ENCODE measurements around the gene AGBL4.
"Not testable (repeated sequence)": the region's sequence is repeated elsewhere in the genome, so short reads cannot be mapped to it uniquely, and the experiment has no call there.

The AGBL4 gene

DNA sequence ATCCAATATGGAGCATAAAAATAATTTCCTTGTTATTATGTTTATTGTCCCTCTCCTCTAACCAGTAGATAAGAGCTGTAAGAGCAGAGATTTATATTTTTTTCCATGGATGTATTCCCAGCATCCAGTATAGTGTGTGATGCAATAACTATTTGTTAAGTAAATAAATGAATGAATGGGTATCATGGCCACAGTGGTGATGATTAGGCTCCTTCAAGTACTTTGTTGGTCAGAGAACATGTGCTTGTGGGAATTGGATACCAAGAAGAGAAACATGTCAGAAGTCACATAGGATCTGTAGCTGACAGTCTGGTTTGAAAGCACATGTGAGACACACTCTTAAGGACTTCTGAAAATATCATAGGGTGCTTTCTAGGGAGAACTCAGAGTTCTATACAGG, 588.5 kb downstream of the AGBL4 start:
- no peak for DNase-seq (ENCODE audit: low spot score)

DNA sequence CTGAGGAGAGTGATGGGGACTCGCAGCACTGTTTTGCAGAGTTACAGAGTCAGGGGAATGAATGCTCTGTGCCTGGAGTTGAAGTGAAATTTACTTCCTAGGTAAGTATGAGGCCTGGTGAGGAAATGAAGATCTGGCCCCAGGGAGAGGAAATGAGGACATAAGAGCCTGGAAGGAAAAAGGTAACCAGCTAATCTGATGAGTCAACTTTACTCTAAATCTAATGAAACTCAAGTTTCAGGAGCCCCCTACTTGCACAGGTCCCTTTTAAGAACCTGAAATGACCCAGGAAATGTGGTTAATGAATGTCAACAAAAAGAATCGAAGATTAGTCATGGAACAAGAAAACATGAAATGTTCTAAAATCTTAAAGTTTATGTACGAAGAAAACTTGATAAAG, 599.0 kb downstream of the AGBL4 start:
- no peak for DNase-seq (ENCODE audit: low spot score)

DNA sequence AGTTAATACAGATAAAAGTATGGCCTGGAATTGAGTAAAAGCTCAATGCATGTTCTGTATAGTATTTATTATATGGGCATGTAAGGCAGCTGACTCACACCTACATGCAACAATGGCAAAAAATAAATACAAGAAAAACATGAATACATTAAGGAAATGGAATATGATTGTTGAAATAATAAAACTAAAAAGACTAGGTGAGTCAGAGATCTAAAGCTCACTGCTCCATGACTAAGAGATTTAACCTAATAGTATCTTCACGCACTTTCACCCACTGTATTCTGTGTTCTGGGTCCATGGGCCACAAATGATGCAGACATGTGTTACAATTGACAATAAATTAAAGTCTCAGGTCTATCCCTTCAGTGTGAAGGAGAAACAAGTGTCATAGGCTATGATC, 607.0 kb downstream of the AGBL4 start:
- no peak for DNase-seq (ENCODE audit: low spot score)

DNA sequence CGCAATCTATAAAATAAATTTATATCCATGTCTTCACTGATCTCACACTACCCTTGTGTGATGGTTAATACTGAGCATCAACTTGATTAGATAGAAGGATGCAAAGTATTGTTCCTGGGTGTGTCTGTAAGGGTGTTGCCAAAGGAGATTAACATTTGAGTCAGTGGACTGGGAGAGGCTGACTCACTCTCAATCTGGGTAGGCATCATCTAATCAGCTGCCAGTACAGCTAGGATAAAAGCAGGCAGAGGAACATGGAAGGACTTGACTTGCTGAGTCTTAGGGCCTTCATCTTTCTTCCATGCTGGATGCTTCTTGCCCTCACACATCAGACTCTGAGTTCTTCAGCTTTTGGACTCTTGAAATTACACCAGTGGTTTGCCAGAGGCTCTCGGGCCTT, 615.4 kb downstream of the AGBL4 start:
- DNase-seq (ENCODE audit: low spot score), result no peak

DNA sequence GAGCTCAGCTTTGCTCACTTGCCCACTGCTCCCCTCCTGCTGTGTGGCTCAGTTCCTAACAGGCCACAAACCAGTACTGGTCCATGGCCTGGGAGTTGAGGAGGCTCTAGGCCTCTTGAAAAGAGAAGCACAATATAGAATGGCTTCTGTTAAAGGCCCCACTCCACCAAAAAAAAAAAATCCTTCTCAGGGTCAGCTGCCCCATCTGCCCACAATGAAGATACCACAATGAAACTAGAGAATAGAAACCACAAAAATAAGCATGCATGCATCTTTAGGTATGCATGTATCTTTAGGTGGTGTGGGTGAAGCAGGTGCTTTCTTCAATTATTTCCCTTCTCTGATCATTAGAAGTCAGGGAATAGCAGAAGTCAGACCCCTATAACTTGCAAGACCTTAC, 626.7 kb downstream of the AGBL4 start:
- no peak for DNase-seq (ENCODE audit: low spot score)

DNA sequence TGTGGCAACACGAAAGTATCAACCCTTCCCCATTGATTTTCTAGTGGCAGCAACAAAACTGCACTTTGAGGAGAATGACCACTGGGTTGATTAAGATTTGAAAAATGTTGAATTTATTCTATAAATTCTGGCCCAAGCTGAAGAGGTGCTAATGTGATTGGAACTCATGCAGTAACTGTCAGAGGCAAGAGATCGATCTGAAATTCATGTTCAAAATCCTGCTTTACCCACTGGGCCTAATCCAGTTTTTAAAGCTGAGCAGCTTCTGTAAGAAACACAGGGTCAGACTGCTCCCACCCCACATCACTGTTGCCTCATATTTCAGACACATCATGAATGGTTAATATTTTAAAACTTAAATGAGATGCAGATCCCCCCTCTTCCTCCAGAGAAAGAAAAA, 629.6 kb downstream of the AGBL4 start:
- DNase-seq (ENCODE audit: low spot score), result no peak

DNA sequence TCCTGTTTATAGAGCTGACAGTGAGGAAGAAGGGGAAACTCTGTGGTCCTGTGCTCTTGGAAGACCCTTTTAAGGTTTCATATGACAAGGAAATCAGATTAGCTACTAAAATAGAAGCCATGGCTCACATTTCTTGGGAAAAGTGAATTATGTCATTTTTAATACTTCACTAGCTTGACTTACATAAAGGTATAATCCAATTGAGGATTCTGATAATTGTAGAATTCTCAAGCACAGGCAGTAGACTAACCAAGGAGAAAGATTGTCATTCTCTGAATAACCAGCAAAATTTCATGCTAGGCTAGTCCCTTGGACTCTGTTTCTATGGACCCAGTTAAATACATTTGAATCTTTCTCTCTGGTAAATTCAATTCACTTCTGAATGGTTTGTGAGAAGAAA, 634.1 kb downstream of the AGBL4 start:
- DNase-seq (ENCODE audit: low spot score), result no peak

DNA sequence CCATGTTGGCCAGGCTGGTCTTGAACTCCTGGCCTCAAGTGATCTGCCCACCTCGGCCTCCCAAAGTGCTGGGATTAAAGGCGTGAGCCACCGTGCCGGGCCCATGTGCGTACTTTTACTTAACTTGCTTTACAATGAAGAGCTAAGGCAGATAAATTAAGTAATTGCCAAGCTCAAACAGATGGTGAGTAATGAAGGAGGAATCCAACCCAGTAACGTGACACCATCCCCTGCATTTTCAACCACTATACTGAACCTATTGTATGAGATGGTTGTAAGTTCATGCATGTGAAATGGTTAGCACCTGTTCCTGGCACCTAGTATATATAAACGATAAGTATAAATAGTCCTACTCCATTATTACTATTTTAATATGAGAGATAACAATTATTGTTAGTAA, 659.1 kb downstream of the AGBL4 start:
- DNase-seq (ENCODE audit: low spot score), result no peak

DNA sequence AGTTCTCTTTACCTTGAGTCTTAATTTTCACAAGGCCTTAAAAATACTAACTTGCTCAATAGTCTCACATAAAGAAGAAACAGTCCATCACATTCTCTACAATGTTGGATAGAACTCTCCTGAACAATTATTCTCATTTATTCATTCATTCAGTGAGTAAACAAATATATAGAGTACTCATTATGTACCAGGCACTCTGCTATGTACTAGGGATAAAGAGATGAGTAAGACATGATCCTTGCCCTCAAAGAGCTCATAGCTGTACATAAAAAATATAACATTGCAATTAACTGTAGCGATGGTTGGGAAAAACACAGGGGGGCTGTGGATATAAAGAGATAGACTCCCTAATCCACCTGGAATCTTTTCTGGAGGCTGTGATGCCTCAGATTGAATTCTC, 660.1 kb downstream of the AGBL4 start:
- no peak for DNase-seq (ENCODE audit: low spot score)

DNA sequence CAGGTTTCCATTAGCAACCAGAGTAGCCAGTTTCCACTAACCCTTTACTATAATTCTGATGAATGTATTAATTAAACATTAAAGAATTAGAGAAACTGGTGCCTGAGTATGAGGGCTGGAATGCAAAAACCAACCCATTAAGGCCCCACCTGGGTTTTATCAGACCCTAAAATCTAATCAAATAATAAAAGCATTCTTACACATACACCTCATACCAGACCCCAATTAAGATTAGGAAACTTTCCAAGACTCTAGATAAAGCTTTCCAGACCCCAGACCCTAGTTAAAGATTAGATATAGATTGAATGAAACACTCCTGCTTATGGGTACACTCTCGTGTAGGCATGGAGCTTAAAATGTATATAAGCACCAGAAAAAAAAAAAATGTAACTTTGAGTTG, 665.7 kb downstream of the AGBL4 start:
- DNase-seq (ENCODE audit: low spot score), result no peak

DNA sequence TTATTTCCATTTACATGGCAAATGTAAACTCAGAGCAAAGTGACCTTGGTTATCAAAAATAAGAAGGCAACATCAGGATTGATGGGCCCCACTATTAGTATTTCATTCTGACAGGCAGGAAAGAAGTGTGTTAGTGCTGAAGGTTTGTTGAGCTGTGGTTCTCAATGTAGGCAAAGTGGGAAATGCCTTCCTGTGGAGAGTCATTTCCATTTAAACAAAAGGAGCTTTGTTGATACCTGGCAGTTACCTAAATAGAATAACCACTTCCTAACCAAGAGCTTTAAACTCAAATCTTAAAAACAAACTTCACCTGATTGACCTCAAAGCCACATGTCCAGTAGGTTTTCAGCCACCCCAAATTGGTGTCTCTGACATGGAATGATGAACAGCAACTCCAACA, 667.2 kb downstream of the AGBL4 start:
- DNase-seq (ENCODE audit: low spot score), result no peak

DNA sequence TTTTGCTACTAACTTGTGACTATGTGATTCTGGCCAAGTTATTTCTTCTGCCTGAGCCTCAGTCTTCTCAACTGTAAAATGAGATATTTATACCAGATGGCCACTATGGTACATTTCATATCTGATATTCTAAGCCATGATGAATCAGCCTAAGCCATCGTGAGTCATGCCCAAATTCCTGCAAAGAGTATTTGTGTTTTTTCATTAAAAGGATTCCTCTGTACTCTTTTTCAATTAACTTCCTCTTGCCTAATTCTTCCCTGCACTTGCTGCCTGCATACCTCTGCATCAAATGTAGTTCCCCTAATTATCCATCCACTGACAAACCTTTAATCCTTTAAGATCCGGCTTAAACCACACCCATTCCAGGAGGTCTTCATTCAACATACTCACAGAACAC, 672.0 kb downstream of the AGBL4 start:
- DNase-seq (ENCODE audit: low spot score), result no peak

DNA sequence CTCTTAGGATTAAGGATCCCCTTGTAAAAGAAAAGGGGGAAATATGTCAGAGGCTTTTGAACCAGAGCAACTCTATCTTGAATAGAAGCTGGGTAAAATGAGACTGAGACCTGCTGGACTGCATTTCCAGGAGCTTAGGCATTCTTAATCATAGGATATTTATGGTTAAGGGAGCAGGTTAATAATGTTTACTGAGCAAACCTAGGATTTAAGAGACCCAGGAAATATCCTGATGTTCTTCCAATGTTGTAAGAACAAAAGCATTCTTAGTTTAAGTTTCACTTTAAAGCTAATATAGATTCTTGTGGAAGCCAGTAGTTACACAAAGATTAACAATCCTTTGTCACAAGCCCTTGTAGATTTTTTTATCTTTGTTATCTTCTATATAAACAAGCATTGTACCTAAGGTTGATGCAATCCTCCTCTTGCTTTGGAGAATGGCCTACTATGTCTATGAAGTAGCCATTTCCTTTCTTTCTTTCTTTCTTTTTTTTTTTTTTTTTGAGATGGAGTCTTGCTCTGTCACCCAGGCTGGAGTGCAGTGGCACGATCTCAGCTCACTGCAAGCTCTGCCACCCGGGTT, 676.9 kb downstream of the AGBL4 start:
- DNase-seq (ENCODE audit: low spot score), result no peak

DNA sequence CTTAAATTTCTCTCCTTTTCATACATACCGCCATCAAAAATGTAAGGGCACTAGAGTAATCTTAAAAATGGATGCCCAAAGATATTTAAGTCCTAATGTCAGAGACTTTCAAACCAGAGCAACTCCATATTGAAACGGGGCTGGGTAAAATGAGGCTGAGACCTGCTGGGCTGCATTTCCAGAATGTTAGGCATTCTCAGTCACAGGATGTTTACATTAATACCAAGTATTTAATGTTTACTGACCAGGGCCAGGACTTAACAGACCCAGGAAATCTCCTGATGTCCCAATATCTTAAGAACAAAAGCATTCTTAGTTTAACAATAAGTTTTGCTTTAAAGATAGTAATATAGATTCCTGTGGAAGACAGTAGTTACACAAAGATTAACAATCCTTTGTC, 683.2 kb downstream of the AGBL4 start:
- DNase-seq (ENCODE audit: low spot score), result no peak

DNA sequence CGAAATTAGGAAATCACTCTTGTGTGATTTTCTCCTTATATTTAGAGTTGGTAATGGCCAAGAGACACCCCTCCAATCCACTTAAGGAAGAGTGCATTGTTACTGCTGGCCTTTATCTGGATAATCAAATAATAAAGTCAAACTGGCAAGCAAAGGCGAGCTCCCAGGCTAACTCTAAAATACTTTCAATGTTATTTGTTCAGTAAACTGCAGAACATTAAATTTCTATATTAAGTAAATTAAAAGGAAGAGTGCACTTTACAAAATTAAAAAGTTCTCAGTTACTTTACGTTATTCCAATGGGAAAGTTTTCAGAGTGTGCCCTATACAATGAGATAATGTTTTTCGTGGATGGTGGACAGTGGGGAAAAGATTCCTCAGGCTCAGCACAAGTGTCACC, 684.7 kb downstream of the AGBL4 start:
- no peak for DNase-seq (ENCODE audit: low spot score)

DNA sequence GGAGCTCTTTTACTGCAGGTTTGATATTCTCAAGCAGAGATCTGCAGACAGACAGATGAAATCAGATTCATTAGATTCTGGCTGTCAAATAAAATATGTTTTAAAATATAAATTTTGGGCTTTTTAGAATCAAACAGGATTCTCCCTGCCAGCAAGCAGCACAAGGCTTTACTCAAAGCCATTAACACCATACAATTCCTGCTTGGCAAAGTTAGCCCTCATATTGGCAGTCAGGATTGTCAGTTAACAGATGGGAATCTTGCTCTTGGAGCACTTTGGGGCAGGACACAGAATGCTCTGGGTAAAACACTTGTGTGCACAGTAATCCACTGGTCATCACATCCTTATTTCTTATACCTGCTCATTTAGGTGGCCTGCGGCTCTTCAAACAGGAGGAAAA, 686.5 kb downstream of the AGBL4 start:
- no peak for DNase-seq (ENCODE audit: low spot score)

DNA sequence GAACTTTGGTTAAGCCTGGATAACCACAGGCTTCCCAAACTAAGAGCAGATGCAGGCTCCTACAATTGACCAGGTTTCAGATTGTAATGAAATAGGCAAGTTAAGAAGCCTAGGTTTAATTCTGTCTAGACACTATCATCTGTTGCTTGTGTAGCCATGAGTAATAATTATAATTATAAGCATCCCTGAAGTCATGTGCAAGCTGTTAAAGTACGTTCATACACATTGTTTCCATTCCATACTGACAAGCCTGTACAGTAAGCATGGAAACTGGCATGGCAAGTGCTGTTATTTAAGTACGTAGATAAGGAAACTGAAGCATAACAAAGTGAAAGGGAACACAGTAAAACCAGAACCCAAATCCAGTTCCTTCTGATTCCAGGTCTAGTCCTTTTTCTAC, 689.8 kb downstream of the AGBL4 start:
- DNase-seq (ENCODE audit: low spot score), result no peak

DNA sequence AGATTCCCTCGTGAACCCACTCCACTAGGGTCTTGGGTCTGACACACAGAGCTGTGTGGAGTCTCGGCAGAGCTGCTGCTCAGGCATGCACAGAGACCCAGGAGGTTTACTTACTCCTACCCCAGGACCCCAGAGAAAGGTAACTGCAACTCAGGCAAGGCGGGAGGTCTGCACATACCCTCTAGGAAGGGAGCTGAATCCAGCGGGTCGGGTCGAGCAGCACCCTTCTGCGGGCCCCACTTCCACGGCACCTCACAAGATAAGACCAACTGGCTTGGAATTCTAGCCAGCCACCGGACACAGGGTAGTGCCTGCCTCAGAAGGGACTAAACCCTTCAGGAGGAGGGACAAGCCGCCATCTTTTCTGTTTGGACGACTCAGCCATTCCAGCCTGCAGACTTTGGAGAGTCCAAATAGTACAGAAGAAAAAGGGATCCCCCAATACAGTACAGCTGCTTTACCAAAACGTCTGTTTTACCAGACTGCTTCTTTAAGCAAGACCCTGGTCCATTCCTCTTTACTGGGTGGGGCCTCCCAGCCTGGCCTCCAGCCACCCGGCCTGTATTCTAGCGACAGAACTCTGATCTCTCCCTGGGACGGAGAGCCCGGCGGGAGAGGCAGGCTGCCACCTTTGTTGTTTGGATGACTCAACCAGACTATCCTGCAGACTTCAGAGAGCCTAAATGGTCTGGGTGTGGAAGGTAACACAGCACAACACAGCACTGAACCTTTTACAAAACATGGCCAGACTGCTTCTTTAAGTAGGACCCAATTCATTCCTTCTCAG, 692.5 kb downstream of the AGBL4 start:
- no peak for DNase-seq (ENCODE audit: low spot score)

DNA sequence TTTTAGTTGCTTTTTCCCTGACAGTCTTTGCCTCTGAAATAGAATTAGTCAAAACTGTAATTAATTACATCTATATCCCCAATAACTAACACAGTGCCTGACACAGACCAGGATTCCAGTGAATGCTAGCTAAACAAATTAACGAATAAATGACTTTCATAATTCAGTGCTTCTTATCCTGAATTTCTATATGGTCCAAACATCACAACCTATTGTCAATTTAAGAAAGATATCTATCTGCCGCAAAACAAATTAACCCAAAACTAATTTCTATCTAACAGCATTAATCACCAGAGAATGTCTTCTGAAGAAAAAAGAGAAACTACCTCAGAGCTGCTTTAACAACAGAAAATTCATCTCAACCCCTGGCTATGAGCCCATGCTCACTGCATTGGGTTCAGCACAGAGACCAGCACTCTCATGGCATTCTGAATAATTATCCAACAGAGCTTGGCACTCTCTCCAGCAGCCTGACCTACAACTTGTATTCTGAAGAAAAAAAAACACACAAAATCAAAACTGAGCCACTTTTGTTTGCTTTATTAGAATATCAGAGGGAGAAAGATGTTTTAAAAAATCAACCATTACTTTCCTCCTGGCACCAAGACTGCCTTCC, 699.7 kb downstream of the AGBL4 start:
- DNase-seq (ENCODE audit: low spot score), result no peak

DNA sequence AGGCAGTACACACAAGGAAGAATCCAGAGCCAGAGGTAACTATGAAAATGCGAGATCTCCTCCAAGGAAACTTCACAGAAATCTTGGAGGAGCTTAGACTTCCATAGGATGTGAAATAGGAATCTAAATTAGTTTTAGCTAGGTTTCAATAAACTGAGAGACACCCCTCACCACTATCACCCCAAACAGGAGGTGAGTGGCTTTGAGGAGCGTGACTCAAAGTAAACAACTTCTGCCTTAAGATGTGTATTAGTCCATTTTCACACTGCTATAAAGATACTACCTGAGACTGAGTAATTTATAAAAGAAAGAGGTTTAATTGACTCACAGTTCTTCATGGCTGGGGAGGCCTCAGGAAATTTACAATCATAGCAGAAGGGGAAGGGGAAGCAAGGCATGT, 703.3 kb downstream of the AGBL4 start:
- DNase-seq (ENCODE audit: low spot score), result not testable (repeated sequence)

DNA sequence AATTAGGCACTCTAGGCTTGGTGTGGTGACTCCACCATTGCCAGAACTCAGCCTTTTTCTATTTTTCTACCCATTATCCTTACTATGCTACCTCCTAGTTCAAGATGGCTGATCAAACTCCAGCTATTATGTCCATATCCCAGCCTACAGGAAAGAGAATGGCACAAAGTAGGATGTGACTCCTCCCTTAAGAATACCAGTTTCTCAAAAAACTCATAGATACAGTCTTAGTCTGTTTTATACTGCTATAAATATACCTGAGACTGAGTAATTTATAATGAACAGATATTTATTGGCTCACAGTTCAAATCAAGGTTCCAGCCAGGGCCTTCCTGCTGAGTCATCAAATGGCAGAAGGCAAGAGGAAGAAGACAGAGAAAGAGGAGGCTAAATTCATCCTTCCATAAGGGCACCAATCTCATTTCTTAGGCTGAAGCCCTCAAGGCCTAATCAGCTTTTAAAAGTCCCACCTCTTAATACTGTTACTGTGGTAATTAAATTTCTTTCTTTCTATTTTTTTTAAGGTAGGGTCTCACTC, 704.3 kb downstream of the AGBL4 start:
- no peak for DNase-seq (ENCODE audit: low spot score)

DNA sequence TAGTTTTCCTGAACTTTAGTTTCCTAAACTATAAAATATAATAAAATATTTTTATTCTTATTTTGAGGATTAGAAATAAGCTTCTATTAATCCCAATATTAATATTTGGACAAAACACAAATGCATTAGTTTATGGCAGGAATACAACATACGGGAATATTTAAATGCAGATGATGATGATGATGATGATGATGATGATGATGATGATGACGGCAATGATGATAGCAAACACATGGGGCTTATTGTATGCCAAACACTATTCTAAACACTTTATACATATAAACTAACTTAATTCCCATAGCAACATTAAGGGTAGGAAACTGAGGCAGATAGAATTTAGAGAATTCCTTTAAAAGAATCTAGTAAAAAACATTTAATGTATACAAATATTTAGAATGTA, 705.5 kb downstream of the AGBL4 start:
- no peak for DNase-seq (ENCODE audit: low spot score)

DNA sequence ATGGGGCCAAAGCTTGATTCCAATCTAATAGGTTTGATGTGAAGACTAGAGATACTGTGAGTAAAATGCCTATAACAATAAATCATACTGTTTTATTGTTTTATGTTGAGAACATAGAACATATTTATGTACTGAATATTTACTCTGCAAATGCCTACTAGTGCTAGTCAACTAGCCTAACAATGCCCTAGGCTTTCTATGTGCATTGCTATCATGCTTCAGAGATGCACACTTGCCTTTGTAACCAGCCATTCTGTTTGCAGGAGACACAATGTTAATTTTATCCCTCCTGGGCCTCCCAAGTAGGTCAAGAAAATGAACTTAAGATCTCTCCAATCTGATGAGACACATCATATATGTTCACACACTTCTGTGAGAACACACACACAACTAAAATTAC, 716.3 kb downstream of the AGBL4 start:
- DNase-seq (ENCODE audit: low spot score), result no peak

Measured in CD4-positive, alpha-beta T cell treated with Interleukin-2 at 100 ng/mL for 4 hours (primary cell).